Vagina (tissue), 2 donors: Measurements from ENCODE around the gene VPS41. TPM values are rescaled to one million over a fixed set of nuclear protein-coding genes. Genes with fewer than 3 reads are reported as not detected.

Experiments
- DNase-seq, 2 donors: peaks; one replicate each; pipeline ENCODE4 v3.0.0-alpha.2; 2017; ENCODE audit errors: extremely low spot score in 2 of 2
- H3K27ac ChIP-seq: fragments of 200-600 bp; sonication (generic); one replicate; pipeline ENCODE4 v1.5.1; 2019
- H3K27me3 ChIP-seq: fragments of 200-600 bp; sonication (generic); one replicate; pipeline ENCODE4 v1.5.1; 2019
- H3K36me3 ChIP-seq, 2 donors: fragments of 200-600 bp; sonication (generic); one replicate each; pipeline ENCODE4 v1.5.1; 2017 to 2019
- H3K4me1 ChIP-seq: fragments of 200-600 bp; sonication (generic); one replicate; pipeline ENCODE4 v1.5.1; 2019
- H3K4me3 ChIP-seq, 2 donors: fragments of 200-600 bp; sonication (generic); 1 replicate in 1 of 2; 2 replicates in 1 of 2; pipeline ENCODE4 v1.5.1; 2016 to 2019
- H3K9me3 ChIP-seq: fragments of 200-600 bp; sonication (generic); one replicate; pipeline ENCODE4 v1.5.1; 2019
- CTCF ChIP-seq, 3 experiments: fragments of 450-650 bp in 2 of 3; fragments of 200-600 bp in 1 of 3; sonication (generic) in 1 of 3; IDR thresholded peaks; one replicate each; pipeline ENCODE4 v1.5.1; 2017 to 2019; ENCODE audit warnings: antibody characterized with exemption in 3 of 3, mild to moderate bottlenecking in 2 of 3, moderate library complexity in 2 of 3
- POLR2A ChIP-seq, 2 donors: fragments of 450-650 bp; IDR thresholded peaks; one replicate each; pipeline ENCODE4 v1.6.1; 2017; ENCODE audit warnings: antibody characterized with exemption in 2 of 2, mild to moderate bottlenecking in 2 of 2, moderate library complexity in 2 of 2
- POLR2AphosphoS5 ChIP-seq, 2 donors: sonication (generic); formaldehyde crosslinking; IDR thresholded peaks; one replicate each; pipeline ENCODE4 v1.9.0; 2017; ENCODE audit warnings: antibody characterized with exemption in 2 of 2, mild to moderate bottlenecking in 2 of 2, low read depth in 1 of 2; ENCODE audit not compliant: insufficient read depth in 1 of 2
- intact Hi-C: fragments of 100-400 bp; cut with DNase I; formaldehyde crosslinking; loops from one replicate; pipeline ENCODE4 v1.15.1; 2023
- total RNA-seq: library from RNA; depleted of rRNA; stranded (reverse); fragments of >200 nt; gene quantifications from one replicate; pipeline ENCODE4 v1.2.3, GENCODE V29; 2016

Gene VPS41
- total RNA-seq, 1 donor from 2014 or later: 46.7 TPM

- Histone ChIP-seq H3K4me3 (no peak overlapping the region), H3K36me3 (peaks cover 0 to 26% of the 10 kb centered on the region in 2 donors), H3K9me3 (no peaks in the 10 kb centered on the region), H3K4me1 (no peaks in the 10 kb centered on the region), H3K27me3 (no peaks in the 10 kb centered on the region), H3K27ac (no peak overlapping the region)
- TF ChIP-seq POLR2A (IDR thresholded peaks at IDR 0.05): no peak
- TF ChIP-seq POLR2AphosphoS5 (IDR thresholded peaks at IDR 0.05; ENCODE audit: insufficient read depth in 1 of 2, low read depth in 1 of 2): no peak
- no peak for TF ChIP-seq CTCF (IDR thresholded peaks at IDR 0.05)
- no peak for DNase-seq
- intact Hi-C loops: no loop called here
Measured at GRCh38 chr7:38744746-38745145, 164.2 kb downstream of the VPS41 start.

- no peaks in the 10 kb centered on the region for H3K4me1 ChIP-seq
- H3K9me3 ChIP-seq: no peaks in the 10 kb centered on the region
- H3K27me3 ChIP-seq: no peaks in the 10 kb centered on the region
- peaks cover 0 to 25% of the 10 kb centered on the region in 2 donors for H3K36me3 ChIP-seq
- DNase-seq: no peak
- no peak overlapping the region for H3K27ac ChIP-seq
- intact Hi-C loops: no loop called here
- TF ChIP-seq POLR2A (IDR thresholded peaks at IDR 0.05) (no peak), POLR2AphosphoS5 (IDR thresholded peaks at IDR 0.05; ENCODE audit: insufficient read depth in 1 of 2, low read depth in 1 of 2) (no peak), CTCF (IDR thresholded peaks at IDR 0.05) (no peak)
- H3K4me3 ChIP-seq: no peak overlapping the region
Measured at GRCh38 chr7:38743899-38744298, 165.1 kb downstream of the VPS41 start.

- Histone ChIP-seq H3K4me3 (no peak overlapping the region), H3K27me3 (no peaks in the 10 kb centered on the region), H3K36me3 (peaks cover 0 to 17% of the 10 kb centered on the region in 2 donors), H3K4me1 (no peaks in the 10 kb centered on the region), H3K9me3 (no peaks in the 10 kb centered on the region), H3K27ac (no peak overlapping the region)
- intact Hi-C loops: no loop called here
- DNase-seq: no peak
- TF ChIP-seq POLR2A (IDR thresholded peaks at IDR 0.05): no peak
Measured at GRCh38 chr7:38740041-38740440, 168.9 kb downstream of the VPS41 start.

GRCh38 chr7:38736138-38736537 is 172.9 kb downstream of the VPS41 start:
- DNase-seq: no peak
- H3K9me3 ChIP-seq: no peaks in the 10 kb centered on the region
- H3K4me1 ChIP-seq: no peaks in the 10 kb centered on the region
- H3K36me3 ChIP-seq: no peaks in the 10 kb centered on the region
- H3K4me3 ChIP-seq: no peak overlapping the region
- H3K27ac ChIP-seq: no peak overlapping the region
- TF ChIP-seq CTCF (IDR thresholded peaks at IDR 0.05): no peak
- TF ChIP-seq POLR2A (IDR thresholded peaks at IDR 0.05): no peak
- no peak for TF ChIP-seq POLR2AphosphoS5 (IDR thresholded peaks at IDR 0.05; ENCODE audit: insufficient read depth in 1 of 2, low read depth in 1 of 2)
- no peaks in the 10 kb centered on the region for H3K27me3 ChIP-seq
- intact Hi-C loops: no loop called here

- intact Hi-C loops: no loop called here
- TF ChIP-seq CTCF (IDR thresholded peaks at IDR 0.05) (no peak), POLR2AphosphoS5 (IDR thresholded peaks at IDR 0.05; ENCODE audit: insufficient read depth in 1 of 2, low read depth in 1 of 2) (no peak), POLR2A (IDR thresholded peaks at IDR 0.05) (no peak)
- Histone ChIP-seq H3K4me1 (no peaks in the 10 kb centered on the region), H3K27ac (no peak overlapping the region), H3K4me3 (no peak overlapping the region), H3K27me3 (no peaks in the 10 kb centered on the region), H3K36me3 (peaks cover 0 to 15% of the 10 kb centered on the region in 2 donors), H3K9me3 (no peaks in the 10 kb centered on the region)
- no peak for DNase-seq
Measured at GRCh38 chr7:38731215-38731614, 177.8 kb downstream of the VPS41 start.
